Superior temporal gyrus (tissue), 1 donor: ENCODE results near the gene COLEC12.
"Not testable (repeated sequence)": the region's sequence is repeated elsewhere in the genome, so short reads cannot be mapped to it uniquely, and the experiment has no call there.

Experiments
- DNase-seq: peaks from one replicate; pipeline ENCODE4 v3.0.0-alpha.2; 2016; ENCODE audit errors: extremely low spot score

The COLEC12 gene

DNA sequence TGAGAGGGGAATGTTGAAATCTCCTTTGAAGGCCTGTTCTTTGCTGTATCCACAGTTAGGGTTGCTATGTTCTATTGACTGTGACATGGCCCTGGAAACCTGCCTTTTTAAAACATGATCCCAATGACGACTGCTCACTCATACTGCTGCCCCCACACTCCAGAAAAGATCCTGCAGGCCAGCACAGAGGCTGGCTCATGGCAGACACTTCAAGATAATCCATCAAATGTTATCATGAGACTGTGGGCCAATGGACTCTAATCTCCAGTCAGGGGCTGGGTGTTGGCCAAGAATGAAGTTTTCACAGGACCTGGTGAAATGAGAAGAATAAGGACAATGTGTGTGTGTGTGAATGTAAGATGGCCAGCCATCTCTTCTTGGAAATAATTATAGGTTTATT is 173.7 kb downstream of the COLEC12 start:
- DNase-seq, result no peak

DNA sequence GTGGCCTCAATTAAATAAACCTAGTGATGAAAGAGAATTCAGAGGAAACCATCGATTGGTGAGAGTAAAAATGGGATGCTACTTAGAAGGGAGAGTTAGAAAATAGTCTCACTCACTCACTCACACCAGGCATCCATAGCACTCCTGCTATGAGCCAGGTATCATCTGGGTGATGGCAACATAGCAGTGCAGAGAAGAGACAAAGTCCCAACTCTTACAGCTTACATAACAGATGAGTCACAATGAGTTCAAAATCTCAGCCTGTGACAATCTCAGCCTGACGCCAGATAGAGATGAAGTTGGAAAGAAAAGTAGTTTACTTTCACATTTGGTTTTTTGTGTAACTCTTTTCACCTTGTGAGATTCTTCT is 177.3 kb downstream of the COLEC12 start:
- peak; percentile 34 for DNase-seq

DNA sequence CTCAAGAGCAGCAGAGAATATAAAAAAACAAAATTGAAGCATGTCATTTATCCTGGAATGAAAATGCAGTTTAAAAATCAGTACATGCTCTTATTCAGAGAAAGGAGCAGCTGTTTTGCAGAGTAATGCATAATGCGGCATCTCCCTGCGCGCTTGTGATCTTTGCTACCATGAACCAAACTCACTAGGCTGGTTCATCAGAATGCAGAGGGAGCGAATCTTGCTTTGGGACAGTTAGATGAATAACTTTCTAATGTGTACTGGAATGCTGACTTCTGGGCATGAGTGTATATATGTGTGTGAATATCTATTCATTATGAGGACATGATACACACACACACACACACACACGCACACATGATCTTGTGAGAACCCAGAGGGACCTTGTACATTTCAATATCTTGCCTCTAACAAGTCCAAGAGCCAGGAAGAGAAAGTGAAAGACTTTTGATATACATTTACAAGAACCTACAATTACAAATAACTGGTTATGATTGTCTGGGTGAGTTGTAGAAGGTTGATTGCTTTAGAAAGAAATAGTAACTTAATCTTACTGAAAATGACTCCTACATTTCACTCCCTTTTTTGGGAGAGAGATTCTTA is 178.5 kb downstream of the COLEC12 start:
- peak; percentile 17 for DNase-seq

DNA sequence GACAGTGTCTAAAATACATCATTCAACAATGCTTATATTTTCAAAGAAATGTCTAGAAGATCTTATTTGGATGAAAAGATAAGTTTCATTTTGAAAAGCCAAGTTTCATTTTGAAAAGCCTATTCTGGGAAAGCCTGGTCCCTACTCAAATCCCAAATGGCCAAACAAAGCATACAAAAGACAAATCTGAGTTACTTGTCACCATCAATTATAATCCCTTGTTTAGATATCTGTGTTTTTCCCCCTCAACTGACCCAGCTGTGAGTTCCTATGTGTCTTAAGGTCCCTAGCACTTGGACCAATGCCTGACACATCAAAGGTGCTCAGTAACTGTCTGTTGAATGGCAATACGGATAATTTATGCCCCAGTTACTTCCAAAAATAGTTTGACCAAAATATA is 180.3 kb downstream of the COLEC12 start:
- DNase-seq, result no peak

DNA sequence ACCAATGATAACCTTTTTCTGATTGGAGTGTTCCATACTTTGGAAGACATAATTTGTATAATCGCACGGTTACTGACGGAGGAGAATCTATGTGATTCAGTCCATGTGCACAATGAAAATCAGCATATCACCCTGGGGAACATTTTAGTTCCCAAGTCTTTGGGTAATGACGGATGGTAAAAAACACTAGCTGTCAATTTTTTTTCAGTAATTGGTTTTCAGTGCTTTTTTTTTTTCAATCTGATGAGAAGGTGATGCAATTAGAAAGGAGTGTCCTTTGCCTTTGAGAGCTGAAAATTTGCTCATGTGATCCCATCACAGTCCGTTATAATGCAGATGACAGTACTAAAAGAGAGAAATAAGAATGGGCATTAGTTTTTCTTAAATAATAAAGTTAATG is 180.8 kb downstream of the COLEC12 start:
- DNase-seq, result no peak

DNA sequence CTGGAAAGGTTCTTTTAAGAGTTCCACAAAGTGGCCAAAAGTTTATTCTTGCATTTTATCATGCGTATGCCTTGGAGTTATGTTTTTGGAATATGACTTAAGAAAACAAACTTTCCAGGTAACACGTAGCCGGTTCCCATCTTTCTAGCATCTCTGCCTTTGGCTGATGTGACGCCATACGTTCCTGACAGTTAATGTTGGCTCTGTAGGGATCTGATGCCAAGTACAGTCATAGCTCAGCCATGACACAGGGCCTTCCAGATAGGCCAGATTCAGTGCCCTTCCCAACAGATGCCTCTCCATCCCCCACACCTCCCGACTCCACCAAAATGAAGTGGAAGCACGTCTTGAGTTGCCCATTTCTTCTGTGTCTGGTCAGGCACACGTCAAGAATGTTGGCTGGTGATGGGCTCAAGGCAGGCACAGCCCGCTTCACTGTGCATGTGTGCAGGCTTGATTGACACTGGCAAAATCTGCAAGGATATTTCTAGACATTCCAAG is 181.7 kb downstream of the COLEC12 start:
- DNase-seq, result no peak

DNA sequence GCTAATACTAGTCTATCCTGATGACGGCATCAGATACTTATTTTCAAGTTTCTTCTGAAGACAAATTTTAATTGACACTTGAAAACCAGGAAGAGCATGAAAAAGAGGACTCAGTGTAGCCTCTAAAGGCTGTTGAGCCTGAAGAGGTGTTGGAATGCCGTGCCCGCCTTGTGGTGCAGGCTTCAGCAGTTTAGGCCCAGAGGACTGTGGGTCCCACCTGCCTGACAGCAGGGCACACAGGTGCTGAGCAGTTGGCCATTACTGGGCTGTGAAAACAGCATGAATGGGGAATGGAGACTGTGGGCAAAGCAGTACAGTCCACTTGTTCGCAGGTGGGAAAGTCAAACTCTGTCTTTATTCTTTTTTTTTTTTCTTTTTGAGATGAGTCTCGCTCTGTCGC is 182.9 kb downstream of the COLEC12 start:
- DNase-seq, result no peak

DNA sequence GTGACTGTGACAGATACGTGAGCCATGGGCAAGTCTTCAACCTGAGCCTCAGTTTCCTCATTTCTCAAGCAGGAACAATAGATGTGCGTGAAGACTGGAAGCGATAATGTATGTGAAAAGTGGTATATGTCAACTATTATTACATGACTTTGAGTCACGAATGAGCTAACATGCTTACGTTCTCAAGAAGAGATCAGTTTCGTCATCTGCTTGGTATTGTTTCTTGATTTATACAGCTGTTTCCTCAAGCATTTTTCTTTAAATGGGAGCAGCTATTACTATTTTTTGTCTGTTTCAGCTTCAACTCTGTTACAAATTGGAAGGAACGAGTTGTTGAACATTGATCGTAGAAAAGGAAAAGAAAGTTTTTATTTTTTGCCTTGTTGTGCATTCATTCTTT is 184.1 kb downstream of the COLEC12 start:
- no peak for DNase-seq

DNA sequence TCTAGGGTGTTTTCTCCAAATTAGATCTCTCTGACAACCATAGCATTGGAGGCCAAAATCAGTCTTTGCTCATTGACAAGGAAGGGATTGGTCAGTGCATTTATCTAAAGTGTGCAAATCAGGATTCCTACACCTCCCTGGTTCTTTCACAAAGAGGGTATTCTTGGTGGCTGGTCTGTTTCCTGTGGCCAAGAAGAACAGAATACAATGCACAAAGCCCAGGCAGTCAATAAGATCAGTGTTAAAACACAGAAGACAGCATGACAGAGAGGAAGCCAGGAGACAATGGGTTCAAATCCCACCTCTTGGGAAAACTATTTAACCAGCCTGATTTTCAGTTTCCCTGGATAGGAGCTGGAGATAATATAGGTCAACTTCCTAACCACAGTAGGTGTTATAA is 186.6 kb downstream of the COLEC12 start:
- no peak for DNase-seq

DNA sequence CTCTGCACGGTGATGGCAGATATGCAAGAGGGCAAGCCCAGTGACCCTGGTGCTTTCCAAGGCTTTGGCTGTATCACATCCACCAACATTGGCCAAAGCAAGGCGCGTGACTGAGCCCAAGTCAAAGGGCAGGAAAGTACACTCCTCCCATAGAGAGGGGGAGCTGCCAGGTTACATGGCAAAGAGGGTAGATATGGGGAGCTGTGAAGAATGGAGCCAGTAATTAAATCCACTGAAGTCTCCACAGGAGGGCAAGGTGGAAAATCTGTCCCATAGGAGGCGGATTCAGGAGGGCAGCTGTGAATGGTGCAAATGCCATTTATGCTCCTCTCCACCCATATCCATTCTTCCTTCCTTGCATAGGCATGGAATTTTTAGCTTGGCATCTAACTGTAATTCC is 188.1 kb downstream of the COLEC12 start:
- DNase-seq, result no peak

DNA sequence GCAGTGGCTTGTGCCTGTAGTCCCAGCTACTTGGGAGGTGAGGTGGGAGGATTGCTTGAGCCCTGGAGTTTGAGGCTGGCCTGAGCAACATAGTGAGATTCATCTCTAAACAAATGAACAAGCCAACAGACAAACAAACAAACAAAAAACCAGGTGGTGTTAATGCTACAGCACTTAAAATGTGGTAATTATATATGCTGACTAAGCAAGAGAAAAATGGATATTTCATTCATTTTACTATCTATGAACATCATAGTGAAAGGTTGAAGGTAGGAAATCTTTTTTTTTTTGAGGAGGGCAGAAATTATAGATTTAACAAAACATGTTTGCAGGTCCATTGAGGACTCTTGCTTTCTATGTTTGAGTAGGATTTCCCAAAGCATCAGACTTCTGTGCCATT is 190.5 kb downstream of the COLEC12 start:
- DNase-seq, result no peak

DNA sequence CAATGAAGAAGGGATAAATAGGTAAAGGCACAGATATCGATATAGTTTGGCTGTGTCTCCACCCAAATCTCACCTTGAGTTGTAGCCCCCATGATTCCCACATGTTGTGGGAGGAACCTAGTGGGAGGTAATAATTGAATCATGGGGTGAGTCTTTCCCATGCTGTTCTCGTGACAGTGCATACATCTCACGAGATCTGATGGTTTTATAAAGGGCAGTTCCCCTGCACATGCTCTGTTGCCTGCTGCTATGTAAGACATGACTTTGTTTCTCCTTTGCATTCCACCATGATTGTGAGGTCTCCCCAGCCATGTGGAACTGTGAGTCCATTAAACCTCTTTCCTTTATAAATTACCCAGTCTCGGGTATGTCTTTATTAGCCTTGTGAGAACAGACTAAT is 192.4 kb downstream of the COLEC12 start:
- not testable (repeated sequence) for DNase-seq

DNA sequence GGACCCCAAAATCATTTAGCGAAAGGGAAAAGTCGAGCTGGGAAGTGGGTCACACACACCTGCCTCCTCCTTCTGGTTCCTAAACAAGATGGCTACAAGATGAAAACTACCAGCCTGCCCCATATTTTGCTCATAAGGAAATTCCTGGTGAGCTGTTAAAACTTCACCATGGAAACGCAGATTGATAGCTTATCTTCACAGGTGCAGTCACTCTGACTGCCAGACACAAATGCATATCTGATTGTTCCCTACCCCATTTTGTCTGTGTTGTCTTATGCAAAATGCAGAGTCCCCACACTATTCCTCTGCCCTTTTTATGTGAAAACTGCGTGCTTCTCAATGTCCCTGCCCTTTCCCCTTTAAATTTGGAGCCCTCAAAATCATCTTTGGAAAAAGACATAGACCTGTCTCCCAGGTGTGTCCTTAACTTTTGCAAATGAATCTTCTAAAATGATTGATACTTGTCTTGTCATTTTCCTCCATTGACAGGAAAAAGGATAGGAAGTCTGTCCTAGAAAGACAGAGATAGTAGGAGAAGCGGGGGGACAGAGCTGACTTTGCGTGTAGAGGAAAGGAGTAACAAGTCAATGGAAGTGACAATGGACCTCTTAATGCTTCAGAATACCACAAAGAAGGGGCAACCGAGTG is 193.8 kb downstream of the COLEC12 start:
- no peak for DNase-seq

DNA sequence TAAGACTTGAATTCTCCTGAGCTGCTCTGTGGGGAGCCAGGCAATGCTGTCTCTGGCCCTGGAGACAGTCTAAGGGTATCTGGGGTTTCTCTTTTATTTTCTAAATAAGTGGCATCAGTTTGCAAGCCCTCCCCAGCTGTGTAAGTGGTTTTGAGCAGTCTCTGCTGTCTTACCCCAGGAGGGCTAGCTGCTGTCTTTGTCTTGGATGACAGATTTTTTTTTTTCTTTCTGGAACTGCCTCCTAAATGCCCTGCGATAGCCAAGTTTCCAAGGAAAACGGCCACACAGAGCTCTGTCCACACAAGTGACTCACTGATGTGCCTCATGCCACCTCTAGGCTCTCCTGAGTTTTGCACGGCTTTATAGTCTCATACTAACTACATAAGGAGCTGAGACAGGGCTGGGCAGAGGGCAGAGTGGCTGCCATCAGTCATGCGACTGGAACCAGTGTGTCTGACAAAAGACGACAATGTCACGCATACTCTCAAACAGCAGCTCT is 195.4 kb downstream of the COLEC12 start:
- DNase-seq, result no peak

DNA sequence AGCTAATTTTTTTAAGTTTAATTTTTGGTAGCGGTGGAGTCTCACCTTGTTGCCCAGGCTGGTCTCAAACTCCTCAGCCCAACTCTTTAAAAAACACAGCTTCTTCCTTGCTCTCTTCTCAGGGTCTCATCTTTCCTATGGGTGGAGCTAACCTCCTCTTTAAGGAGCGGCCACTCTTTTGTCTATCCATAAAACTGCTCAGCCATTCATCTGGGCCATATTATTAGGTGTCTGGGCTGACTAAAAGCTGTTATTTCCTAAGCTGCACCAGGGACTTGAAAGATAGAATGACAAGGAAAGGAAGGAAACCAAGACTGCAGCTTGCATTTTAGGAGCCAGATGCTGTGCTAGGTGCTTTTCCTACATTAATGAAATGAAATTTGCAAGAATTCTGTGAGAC is 196.9 kb downstream of the COLEC12 start:
- DNase-seq, result no peak

DNA sequence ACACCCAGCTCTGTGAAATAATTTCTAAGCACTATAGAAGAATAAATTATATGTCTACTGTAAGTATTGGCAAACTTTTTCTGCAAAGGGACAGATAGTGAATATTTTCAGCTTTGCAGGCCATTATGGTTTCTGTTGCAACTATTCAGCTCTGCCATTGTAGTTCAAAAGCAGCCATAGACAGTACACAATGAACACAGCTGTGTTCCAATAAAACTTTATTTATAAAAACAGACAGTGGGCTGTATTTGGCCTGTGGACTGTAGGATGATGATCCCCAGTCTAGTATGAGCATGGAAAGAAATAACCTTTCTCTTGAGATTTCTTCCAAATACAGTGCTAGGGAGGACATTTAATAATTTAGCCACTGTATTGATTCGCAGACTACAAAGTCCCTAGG is 197.5 kb downstream of the COLEC12 start:
- DNase-seq, result no peak

DNA sequence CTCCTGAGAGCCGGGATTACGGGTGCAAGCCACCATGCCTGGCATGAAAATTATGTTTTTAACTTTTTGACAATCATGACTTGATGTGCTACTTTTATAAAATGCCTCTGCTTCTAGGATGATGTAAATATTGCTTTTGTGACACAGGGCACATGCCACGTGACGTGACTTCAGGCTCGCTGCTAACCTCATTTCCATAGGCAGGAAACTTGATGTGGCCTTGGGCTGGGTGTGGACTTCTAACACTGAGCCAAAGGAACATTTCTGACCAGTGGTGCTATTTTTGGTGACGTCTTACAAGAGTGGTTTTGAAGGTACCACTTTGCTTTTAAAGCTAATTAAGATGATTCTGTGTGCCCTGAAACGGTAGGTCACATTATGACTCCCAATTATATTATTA is 198.4 kb downstream of the COLEC12 start:
- no peak for DNase-seq

DNA sequence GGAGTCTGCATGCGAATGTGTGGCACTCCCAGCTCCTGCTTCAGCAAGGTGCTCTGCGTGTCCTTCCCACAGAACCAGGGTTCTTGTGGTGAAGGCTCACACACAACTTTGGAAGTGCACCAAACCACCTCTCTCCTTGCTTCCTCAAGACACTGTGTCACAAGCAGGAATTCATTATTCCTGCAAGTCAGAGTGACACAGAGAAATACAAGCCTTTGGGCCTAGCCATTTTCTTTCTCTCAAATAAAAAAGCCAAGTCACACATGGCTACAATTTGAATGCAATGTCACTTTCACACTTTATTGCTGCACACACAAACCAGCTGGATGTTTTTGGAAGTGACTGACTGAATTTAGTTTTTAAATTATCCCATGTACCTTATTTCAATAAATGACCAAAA is 202.6 kb downstream of the COLEC12 start:
- no peak for DNase-seq

DNA sequence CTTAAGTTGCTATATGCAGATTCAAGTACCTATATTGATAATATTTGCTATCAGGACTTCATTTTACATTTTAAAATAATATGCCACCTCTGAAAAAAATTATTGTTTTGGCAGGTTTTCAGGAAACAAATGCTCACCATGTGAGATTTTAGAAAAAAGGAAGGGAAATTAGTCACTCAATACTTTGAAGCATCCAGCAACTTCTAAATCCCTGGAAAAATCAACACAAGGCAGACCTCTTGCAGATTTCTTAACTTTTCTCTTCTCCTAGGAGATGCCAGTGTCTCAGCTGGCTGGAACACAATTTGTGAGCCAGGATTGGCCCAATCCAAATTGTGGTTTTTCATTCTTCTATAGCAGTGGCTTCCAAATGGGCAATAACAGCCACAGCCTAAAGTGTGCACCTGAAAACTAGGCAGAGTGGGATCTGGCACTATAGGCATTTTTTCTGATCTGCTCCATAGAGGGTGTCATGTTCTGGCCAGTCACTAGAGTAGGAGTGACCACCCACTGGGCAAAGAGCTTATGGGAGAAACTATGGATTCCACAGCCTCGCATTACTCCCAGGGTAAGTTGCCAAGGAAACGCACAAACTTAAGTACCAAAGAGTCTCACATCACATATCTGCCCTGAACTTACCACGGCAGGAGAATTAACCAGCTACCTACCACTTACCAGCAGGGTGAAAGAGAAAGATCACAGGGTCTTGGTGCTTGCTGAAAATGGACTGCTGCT is 204.6 kb downstream of the COLEC12 start:
- DNase-seq, result no peak

DNA sequence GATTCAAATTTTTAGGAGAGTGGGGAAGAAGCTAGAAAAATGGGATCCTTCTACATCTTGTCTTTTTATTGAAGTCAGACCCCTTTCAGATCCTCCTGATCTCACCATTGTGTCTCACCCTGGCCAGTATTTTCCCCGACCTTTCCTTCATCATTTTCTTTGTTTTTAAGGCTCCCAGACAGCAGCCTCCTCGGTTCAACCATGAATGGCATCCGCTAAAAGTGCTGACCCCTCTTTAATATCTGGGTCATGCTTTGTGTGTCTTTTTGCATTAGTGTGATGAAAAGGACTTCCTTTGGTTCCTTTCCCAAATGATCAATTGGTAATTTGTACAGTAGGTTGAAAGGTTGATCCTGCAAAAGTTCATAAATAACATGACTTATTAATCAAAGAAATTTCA is 205.9 kb downstream of the COLEC12 start:
- DNase-seq, result no peak

DNA sequence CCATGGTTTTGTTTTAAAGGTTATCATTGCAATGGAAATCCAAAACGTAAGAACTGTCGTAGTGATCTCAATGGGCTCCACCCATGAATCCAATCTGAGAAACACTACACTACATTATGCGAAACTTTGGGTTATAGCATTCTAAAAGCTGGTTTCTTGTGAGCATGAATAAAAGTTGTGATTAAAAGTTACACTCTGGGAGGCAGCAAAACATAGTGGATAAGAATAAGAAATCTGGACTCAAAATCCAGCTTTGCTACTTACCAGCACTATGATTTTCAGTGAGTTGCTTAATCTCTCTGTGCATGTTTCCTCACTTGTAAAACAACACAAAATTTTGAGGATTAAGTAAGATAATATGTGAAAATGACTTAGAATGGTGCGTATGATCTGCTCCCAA is 207.0 kb downstream of the COLEC12 start:
- peak; percentile 17 for DNase-seq

DNA sequence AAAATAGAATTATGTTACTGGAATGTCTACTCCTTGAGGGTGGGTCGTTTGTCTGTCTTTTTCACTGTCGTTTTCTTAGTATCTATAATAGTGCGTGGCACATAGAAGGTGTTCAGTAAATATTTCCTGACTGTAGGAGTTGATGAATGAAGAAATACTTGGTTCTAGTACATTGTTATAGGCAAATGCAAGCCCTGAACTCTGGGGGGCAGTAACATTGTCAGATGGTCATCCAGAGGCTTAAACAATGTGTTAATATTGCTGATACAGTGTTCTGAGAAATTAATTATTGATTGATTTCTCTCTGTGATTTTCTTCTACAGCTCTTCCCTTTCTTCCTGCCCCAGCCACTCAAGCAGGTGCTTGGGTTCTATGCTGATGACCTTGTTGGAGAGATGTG is 208.2 kb downstream of the COLEC12 start:
- DNase-seq, result no peak

DNA sequence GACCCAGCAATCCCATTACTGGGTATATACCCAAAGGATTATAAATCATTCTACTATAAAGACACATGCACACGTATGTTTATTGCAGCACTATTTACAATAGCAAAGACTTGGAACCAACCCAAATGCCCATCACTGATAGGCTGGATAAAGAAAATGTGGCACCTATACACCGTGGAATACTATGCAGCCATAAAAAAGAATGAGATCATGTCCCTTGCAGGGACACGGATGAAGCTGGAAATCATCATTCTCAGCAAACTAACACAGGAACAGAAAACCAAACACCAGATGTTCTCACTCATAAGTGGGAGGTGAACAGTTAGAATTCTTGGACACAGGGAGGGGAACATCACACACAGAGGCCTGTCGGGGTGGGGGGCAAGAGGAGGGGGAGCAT is 210.5 kb downstream of the COLEC12 start:
- DNase-seq, result not testable (repeated sequence)
